K562 (cell line): ENCODE results near the gene MTO1. TPM values are rescaled to one million over a fixed set of nuclear protein-coding genes. Genes with fewer than 3 reads are reported as not detected.

ENCODE experiments used
- BACH1 ChIP-seq: fragments of 200-800 bp; sonication (Bioruptor generic); IDR thresholded peaks from 2 replicates; pipeline ENCODE4 v1.6.1; 2016; ENCODE audit warnings: missing genetic modification characterization, missing compliant biosample characterization
- CBFA2T2 ChIP-seq: fragments of 450-650 bp; conservative IDR thresholded peaks from 2 replicates; pipeline ENCODE4 v1.6.1; 2017; ENCODE audit warnings: mild to moderate bottlenecking
- CBX8 ChIP-seq: fragments of 200-600 bp; sonication (generic); IDR thresholded peaks from 2 replicates; pipeline ENCODE4 v1.6.1; 2012; ENCODE audit warnings: borderline replicate concordance, mixed run types, low read depth, mild to moderate bottlenecking, moderate library complexity, mixed read lengths, low read length, control low read depth, inconsistent platforms; ENCODE audit not compliant: poor library complexity, severe bottlenecking; ENCODE audit errors: extremely low read depth
- CTBP1 ChIP-seq: fragments of 450-650 bp; IDR thresholded peaks from 2 replicates; pipeline ENCODE4 v1.6.1; 2016; ENCODE audit warnings: borderline replicate concordance
- EP300 ChIP-seq: IDR thresholded peaks from 2 replicates; pipeline ENCODE4 v1.6.1; 2012; ENCODE audit warnings: low read length, improper control_type of control experiment
- ETS1 ChIP-seq: conservative IDR thresholded peaks from 2 replicates; pipeline ENCODE4 v1.6.1; 2011; ENCODE audit warnings: low read depth, mild to moderate bottlenecking, low read length; ENCODE audit not compliant: control insufficient read depth
- GTF2A2 ChIP-seq: IDR thresholded peaks from 2 replicates; pipeline ENCODE4 v1.6.1; 2016; ENCODE audit warnings: mild to moderate bottlenecking, missing genetic modification characterization, missing compliant biosample characterization
- HMG20A ChIP-seq: fragments of 450-650 bp; formaldehyde crosslinking; conservative IDR thresholded peaks from 2 replicates; pipeline ENCODE4 v1.4.0; 2020; ENCODE audit warnings: mild to moderate bottlenecking, mixed read lengths
- MBD2 ChIP-seq: sonication (generic); IDR thresholded peaks from 2 replicates; pipeline ENCODE4 v1.6.1; 2016; ENCODE audit warnings: low read depth, borderline replicate concordance
- MTA1 ChIP-seq: fragments of 450-650 bp; IDR thresholded peaks from 2 replicates; pipeline ENCODE4 v1.6.1; 2017; ENCODE audit warnings: borderline replicate concordance
- NCOA6 ChIP-seq: fragments of 450-650 bp; IDR thresholded peaks from 2 replicates; pipeline ENCODE4 v1.6.1; 2017; ENCODE audit warnings: mild to moderate bottlenecking
- SAFB2 ChIP-seq: fragments of 200-400 bp; formaldehyde crosslinking; IDR thresholded peaks from 2 replicates; pipeline ENCODE4 v1.6.1; 2018; ENCODE audit warnings: borderline replicate concordance, low read length, low read depth, moderate library complexity; ENCODE audit not compliant: severe bottlenecking
- TBL1XR1 ChIP-seq, 2 experiments: IDR thresholded peaks; 2 replicates each; pipeline ENCODE4 v1.6.1; 2012; ENCODE audit warnings: improper control_type of control experiment in 2 of 2, low read length in 2 of 2, mild to moderate bottlenecking in 1 of 2
- TCF3 ChIP-seq: sonication (generic); formaldehyde crosslinking; IDR thresholded peaks from 2 replicates; pipeline ENCODE4 v1.4.0; 2020; ENCODE audit warnings: mild to moderate bottlenecking, missing genetic modification reagents
- TEAD4 ChIP-seq, 2 experiments: sonication (generic) in 1 of 2; formaldehyde crosslinking in 1 of 2; IDR thresholded peaks; 2 replicates each; pipeline versions ENCODE4 v1.6.1 to v1.8.0; 2012 to 2022; ENCODE audit warnings: borderline replicate concordance in 1 of 2, inconsistent platforms in 1 of 2, low read length in 1 of 2, mild to moderate bottlenecking in 1 of 2, missing genetic modification reagents in 1 of 2
- TFAM ChIP-seq: fragments of 250-450 bp; sonication (Bioruptor Pico); conservative IDR thresholded peaks from 2 replicates; pipeline ENCODE4 v1.5.0; 2021; ENCODE audit warnings: mild to moderate bottlenecking, moderate library complexity
- THRA ChIP-seq: fragments of 450-650 bp; IDR thresholded peaks from 2 replicates; pipeline ENCODE4 v1.6.1; 2017; ENCODE audit warnings: mild to moderate bottlenecking, moderate library complexity
- YY1 ChIP-seq, 3 experiments: IDR thresholded peaks; 2 replicates each; pipeline ENCODE4 v1.6.1; 2011; ENCODE audit warnings: low read length in 2 of 3, mild to moderate bottlenecking in 2 of 3, moderate library complexity in 2 of 3, borderline replicate concordance in 1 of 3, control low read depth in 1 of 3, low read depth in 1 of 3; ENCODE audit not compliant: insufficient read depth in 3 of 3, insufficient replicate concordance in 2 of 3, control insufficient read depth in 1 of 3, insufficient read length in 1 of 3; ENCODE audit errors: extremely low read depth in 1 of 3
- ZNF316 ChIP-seq: fragments of 450-650 bp; IDR thresholded peaks from 2 replicates; pipeline ENCODE4 v1.6.1; 2016
- ZNF324 ChIP-seq: fragments of 250-450 bp; sonication (Bioruptor Pico); IDR thresholded peaks from 2 replicates; pipeline ENCODE4 v1.4.0; 2020; ENCODE audit warnings: mild to moderate bottlenecking
- polyA plus RNA-seq, 8 experiments: library from polyadenylated mRNA; depleted of rRNA in 4 of 8; stranded (reverse) in 5 of 8; unstranded in 3 of 8; fragments of >200 nt; fragmentation: Nextera tagmentation in 2 of 8; fragmentation: Illumina TruSeq in 1 of 8; extraction: Ambion mirVana in 2 of 8; extraction: Trizol in 1 of 8; gene quantifications; 2 replicates each; pipeline versions ENCODE4 v1.2.1 to v1.2.3, GENCODE V29; 2011 to 2014; ENCODE audit warnings: inconsistent platforms in 1 of 8, missing spikeins in 1 of 8
- total RNA-seq, 7 experiments: library from RNA; depleted of rRNA in 6 of 7; stranded (reverse); fragments of >200 nt in 6 of 7; fragmentation: Illumina TruSeq in 2 of 7; extraction: Trizol in 2 of 7; gene quantifications; 2 replicates each; pipeline versions ENCODE4 v1.2.1 to v1.2.3, GENCODE V29; 2011 to 2021; ENCODE audit warnings: low replicate concordance in 1 of 7
- TF ChIP-seq, protein P1 (sequence below): fragments of 250-450 bp; sonication (Bioruptor Pico); IDR thresholded peaks from 2 replicates; pipeline ENCODE4 v1.5.1; 2021; ENCODE audit warnings: mild to moderate bottlenecking

MTO1 gene
- total and polyA plus RNA-seq, 9 of the 15 experiments (the other 6 are each of a cell fraction or from before 2014, with no cell fraction given) = 33.4 to 62.3 (median 50.6) TPM

DNA sequence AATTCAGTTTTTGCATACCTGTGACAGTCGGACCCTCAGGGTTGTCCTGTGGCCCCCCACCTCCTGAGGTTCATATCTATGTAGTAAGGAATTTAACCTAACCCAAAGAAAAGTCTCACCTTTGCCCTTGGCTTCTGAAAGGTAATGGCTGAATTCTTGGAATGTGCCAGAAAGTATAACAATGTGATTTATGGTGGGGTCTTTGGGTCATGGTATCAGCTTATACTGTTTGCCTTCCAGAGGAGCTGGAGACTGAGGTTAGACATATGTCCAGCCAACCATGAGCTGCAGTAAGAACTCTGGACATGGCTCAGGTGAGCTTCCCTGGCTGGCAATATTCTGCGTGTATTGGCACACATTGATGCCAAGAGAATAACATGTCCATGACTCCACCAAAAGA is 40.0 kb upstream of the MTO1 start (continued):
- no peak for TF ChIP-seq HMG20A (CRISPR knock-in tag)
- no peak for TF ChIP-seq MTA1
- TF ChIP-seq BACH1 (tag) = no peak
- TF ChIP-seq ZNF324 (CRISPR knock-in tag) = no peak
- TF ChIP-seq TEAD4 (IDR thresholded peaks at IDR 0.05; ENCODE audit: low read length) = peak; percentile 40
- no peak for TF ChIP-seq TEAD4 (CRISPR knock-in tag; IDR thresholded peaks at IDR 0.05; ENCODE audit: borderline replicate concordance)
- no peak for TF ChIP-seq TFAM (CRISPR knock-in tag)
- no peak for TF ChIP-seq CBX8
- no peak for TF ChIP-seq ZNF316
- TF ChIP-seq TBL1XR1 (IDR thresholded peaks at IDR 0.05; ENCODE audit: low read length in 2 of 2) = 0 out of 4 replicates have a peak, but pooled peaks of 1 of the 2 experiments have one; percentile 15
- no peak for TF ChIP-seq ETS1
- no peak for TF ChIP-seq NCOA6
- peak; percentile 42; the same call in 1 of the 2 replicates for TF ChIP-seq CBFA2T2
- TF ChIP-seq TCF3 (CRISPR knock-in tag) = peak; percentile 55
- no peak for TF ChIP-seq MBD2
- no peak for TF ChIP-seq CTBP1
- TF ChIP-seq THRA = no peak
- TF ChIP-seq EP300 = peak; percentile 46; the same call in 1 of the 2 replicates
- no peak for TF ChIP-seq SAFB2
- TF ChIP-seq, protein P1, sequence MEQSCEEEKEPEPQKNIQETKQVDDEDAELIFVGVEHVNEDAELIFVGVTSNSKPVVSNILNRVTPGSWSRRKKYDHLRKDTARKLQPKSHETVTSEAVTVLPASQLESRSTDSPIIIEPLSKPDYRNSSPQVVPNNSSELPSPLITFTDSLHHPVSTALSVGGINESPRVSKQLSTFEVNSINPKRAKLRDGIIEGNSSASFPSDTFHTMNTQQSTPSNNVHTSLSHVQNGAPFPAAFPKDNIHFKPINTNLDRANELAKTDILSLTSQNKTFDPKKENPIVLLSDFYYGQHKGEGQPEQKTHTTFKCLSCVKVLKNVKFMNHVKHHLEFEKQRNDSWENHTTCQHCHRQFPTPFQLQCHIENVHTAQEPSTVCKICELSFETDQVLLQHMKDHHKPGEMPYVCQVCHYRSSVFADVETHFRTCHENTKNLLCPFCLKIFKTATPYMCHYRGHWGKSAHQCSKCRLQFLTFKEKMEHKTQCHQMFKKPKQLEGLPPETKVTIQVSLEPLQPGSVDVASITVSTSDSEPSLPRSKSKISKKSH (CRISPR knock-in tag) = no peak
- TF ChIP-seq YY1 (IDR thresholded peaks at IDR 0.05; ENCODE audit: borderline replicate concordance in 1 of 3, control insufficient read depth in 1 of 3, extremely low read depth in 1 of 3, insufficient read depth in 3 of 3, insufficient read length in 1 of 3, insufficient replicate concordance in 2 of 3, low read depth in 1 of 3, low read length in 2 of 3) = no peak
- TF ChIP-seq GTF2A2 (tag) = no peak
